Body of pancreas (tissue), 4 donors: ENCODE data around the gene OXCT1. TPM values are rescaled to one million over a fixed set of nuclear protein-coding genes. Genes with fewer than 3 reads are reported as not detected.
A peak's percentile ranks its signal among the peaks of the same experiment; 100 is the strongest.

Experiments
- ATAC-seq: fragments of 150-250 bp; one replicate; pipeline ENCODE4 v1.9.1; 2016
- DNase-seq, 4 donors: peaks; one replicate each; pipeline ENCODE4 v3.0.0-alpha.2; 2019
- H3K27ac ChIP-seq, 4 donors: fragments of 200-600 bp; sonication (generic); 1 replicate in 3 of 4; 2 replicates in 1 of 4; pipeline versions ENCODE4 v1.5.1 to v1.6.1; 2016 to 2019; ENCODE audit warnings: mild to moderate bottlenecking in 1 of 4, mixed read lengths in 1 of 4, moderate library complexity in 1 of 4
- H3K27me3 ChIP-seq, 2 donors: fragments of 200-600 bp; sonication (generic); one replicate each; pipeline ENCODE4 v1.6.0; 2016; ENCODE audit warnings: mild to moderate bottlenecking in 1 of 2
- H3K36me3 ChIP-seq, 2 donors: fragments of 200-600 bp; sonication (generic); replicated peaks in 1 of 2; 2 replicates each; pipeline ENCODE4 v1.5.1; 2016; ENCODE audit warnings: low read depth in 2 of 2; ENCODE audit not compliant: insufficient read depth in 1 of 2
- H3K4me1 ChIP-seq: fragments of 200-600 bp; sonication (generic); one replicate; pipeline ENCODE4 v1.6.0; 2016
- H3K4me3 ChIP-seq, 2 donors: fragments of 200-600 bp; sonication (generic); 1 replicate in 1 of 2; 2 replicates in 1 of 2; pipeline ENCODE4 v1.5.1; 2016 to 2019
- H3K9me3 ChIP-seq, 3 donors: fragments of 200-600 bp; sonication (generic); 1 replicate in 2 of 3; 2 replicates in 1 of 3; pipeline ENCODE4 v1.5.1; 2016
- POLR2A ChIP-seq, 3 donors: fragments of 450-650 bp; IDR thresholded peaks; one replicate each; pipeline ENCODE4 v1.6.1; 2016; ENCODE audit warnings: antibody characterized with exemption in 3 of 3, mild to moderate bottlenecking in 2 of 3
- WGBS, 2 donors: methylation state at CpG; one replicate each; pipeline ENCODE4 v1.1.5; 2017; 5-methylcytosine and 5-hydroxymethylcytosine counted together
- intact Hi-C: fragments of 100-400 bp; cut with DNase I; formaldehyde crosslinking; loops from one replicate; pipeline ENCODE4 v1.15.1; 2023
- total RNA-seq, 2 donors: library from RNA; depleted of rRNA; stranded (reverse); fragments of >200 nt; gene quantifications; one replicate each; pipeline ENCODE4 v1.1.0, GENCODE V29; 2016
- TF ChIP-seq, protein P1 (sequence below), 7 experiments: fragments of 450-650 bp in 4 of 7; fragments of 200-600 bp in 3 of 7; sonication (generic) in 3 of 7; IDR thresholded peaks; one replicate each; pipeline ENCODE4 v1.5.1; 2016 to 2019; ENCODE audit warnings: antibody characterized with exemption in 7 of 7

OXCT1 gene
- total RNA-seq, 2 donors from 2014 or later: 3.9 to 7.9 TPM

DNA sequence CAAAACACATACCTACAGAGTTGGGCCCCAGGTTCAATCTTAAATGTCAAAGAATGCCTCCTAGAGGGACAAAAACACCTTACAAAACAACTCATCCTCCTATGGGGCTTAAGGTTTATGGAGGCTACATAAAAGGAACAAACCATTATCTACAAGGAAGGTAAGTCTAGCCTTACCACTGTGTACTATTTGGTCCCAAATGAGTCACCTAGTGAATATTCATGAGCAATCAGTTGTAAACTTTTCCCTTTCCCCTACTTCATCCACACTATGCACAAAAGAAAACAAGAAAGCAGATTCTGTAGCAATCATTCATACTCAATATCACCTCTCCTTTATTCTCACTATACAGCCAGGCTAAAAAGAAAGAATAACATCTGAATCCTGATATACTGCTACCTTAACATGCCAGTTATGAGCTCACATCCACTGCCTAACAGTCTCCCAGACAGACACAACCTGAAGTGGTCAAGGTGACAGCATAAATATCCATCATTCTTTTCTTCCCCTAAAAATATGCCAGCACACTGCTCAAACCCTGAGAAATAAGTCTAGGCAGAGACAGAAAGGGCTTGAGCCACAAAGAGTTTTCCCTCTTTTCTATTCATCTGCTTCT lies 6.2 kb downstream of the OXCT1 start:
- Histone ChIP-seq H3K9me3 (no peaks in the 10 kb centered on the region), H3K36me3 (no peaks in the 10 kb centered on the region), H3K27ac (no peak overlapping the region), H3K4me3 (no peak overlapping the region), H3K4me1 (peaks cover 1% of the 10 kb centered on the region), H3K27me3 (no peaks in the 10 kb centered on the region)
- no peak for DNase-seq
- TF ChIP-seq POLR2A (IDR thresholded peaks at IDR 0.05): no peak
- TF ChIP-seq, protein P1, sequence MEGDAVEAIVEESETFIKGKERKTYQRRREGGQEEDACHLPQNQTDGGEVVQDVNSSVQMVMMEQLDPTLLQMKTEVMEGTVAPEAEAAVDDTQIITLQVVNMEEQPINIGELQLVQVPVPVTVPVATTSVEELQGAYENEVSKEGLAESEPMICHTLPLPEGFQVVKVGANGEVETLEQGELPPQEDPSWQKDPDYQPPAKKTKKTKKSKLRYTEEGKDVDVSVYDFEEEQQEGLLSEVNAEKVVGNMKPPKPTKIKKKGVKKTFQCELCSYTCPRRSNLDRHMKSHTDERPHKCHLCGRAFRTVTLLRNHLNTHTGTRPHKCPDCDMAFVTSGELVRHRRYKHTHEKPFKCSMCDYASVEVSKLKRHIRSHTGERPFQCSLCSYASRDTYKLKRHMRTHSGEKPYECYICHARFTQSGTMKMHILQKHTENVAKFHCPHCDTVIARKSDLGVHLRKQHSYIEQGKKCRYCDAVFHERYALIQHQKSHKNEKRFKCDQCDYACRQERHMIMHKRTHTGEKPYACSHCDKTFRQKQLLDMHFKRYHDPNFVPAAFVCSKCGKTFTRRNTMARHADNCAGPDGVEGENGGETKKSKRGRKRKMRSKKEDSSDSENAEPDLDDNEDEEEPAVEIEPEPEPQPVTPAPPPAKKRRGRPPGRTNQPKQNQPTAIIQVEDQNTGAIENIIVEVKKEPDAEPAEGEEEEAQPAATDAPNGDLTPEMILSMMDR (IDR thresholded peaks at IDR 0.05): no peak
- ATAC-seq: no peak
- intact Hi-C loops: no loop called here

- Histone ChIP-seq H3K9me3 (no peaks in the 10 kb centered on the region), H3K27ac (no peak overlapping the region), H3K4me3 (no peak overlapping the region), H3K36me3 (no peaks in the 10 kb centered on the region), H3K27me3 (no peaks in the 10 kb centered on the region), H3K4me1 (no peaks in the 10 kb centered on the region)
- no peak for DNase-seq
- no peak for ATAC-seq
- intact Hi-C loops: loop anchor here (5.0 kb wide), 1 partner anchor 1033 kb away; no protein-coding TSS in a partner anchor
- 82 to 97% methylated on average over 2 of the region's 2 CpGs for WGBS, 2 donors
- TF ChIP-seq POLR2A (IDR thresholded peaks at IDR 0.05): no peak
- TF ChIP-seq, protein P1 (IDR thresholded peaks at IDR 0.05): no peak
Measured at GRCh38 chr5:41858890-41859289, 11.3 kb downstream of the OXCT1 start.

- no peak overlapping the region for H3K4me3 ChIP-seq
- H3K4me1 ChIP-seq: no peaks in the 10 kb centered on the region
- no peaks in the 10 kb centered on the region for H3K9me3 ChIP-seq
- DNase-seq (no peak), ATAC-seq (no peak)
- intact Hi-C loops: loop anchor here (5.0 kb wide), 1 partner anchor 1034 kb away; no protein-coding TSS in a partner anchor
- no peak for TF ChIP-seq POLR2A (IDR thresholded peaks at IDR 0.05)
- TF ChIP-seq, protein P1 (IDR thresholded peaks at IDR 0.05): no peak
- H3K36me3 ChIP-seq: no peaks in the 10 kb centered on the region
- H3K27me3 ChIP-seq: no peaks in the 10 kb centered on the region
- H3K27ac ChIP-seq: no peak overlapping the region
- 80 to 81% methylated on average over 1 of the region's 1 CpG for WGBS, 2 donors
Measured at GRCh38 chr5:41857989-41858388, 12.2 kb downstream of the OXCT1 start.

- peak; percentile 40 to 64 (median 52) for DNase-seq
Measured at GRCh38 chr5:41856644-41857491, 13.4 kb downstream of the OXCT1 start.

More at GRCh38 chr5:41856644-41857491, 13.4 kb downstream of the OXCT1 start:
- no peaks in the 10 kb centered on the region for H3K9me3 ChIP-seq
- WGBS, 2 donors: 43% methylated on average over 5 of the region's 5 CpGs
- no peaks in the 10 kb centered on the region for H3K4me1 ChIP-seq
- no peak overlapping the region for H3K4me3 ChIP-seq
- H3K27me3 ChIP-seq: no peaks in the 10 kb centered on the region
- TF ChIP-seq, protein P1 (IDR thresholded peaks at IDR 0.05): peak; percentile 40 to 84 (median 75)
- no peak for TF ChIP-seq POLR2A (IDR thresholded peaks at IDR 0.05)
- H3K27ac ChIP-seq: no peak overlapping the region
- H3K36me3 ChIP-seq: no peaks in the 10 kb centered on the region
- peak; percentile 86 for ATAC-seq
- intact Hi-C loops: loop anchor here (5.0 kb wide), 1 partner anchor 1035 kb away; no protein-coding TSS in a partner anchor
